Type B pancreatic cell (in vitro differentiated cells): ENCODE measurements around the gene GIMAP8. TPM values are rescaled to one million over a fixed set of nuclear protein-coding genes. Genes with fewer than 3 reads are reported as not detected.
"Not testable (repeated sequence)": the region's sequence is repeated elsewhere in the genome, so short reads cannot be mapped to it uniquely, and the experiment has no call there.

Source experiments
- DNase-seq: peaks from one replicate; pipeline ENCODE4 v3.0.0; 2021; ENCODE audit warnings: mixed read lengths; ENCODE audit not compliant: unreplicated experiment; ENCODE audit errors: extremely low spot score
- H3K27ac Mint-ChIP-seq: 2 replicates; pipeline ENCODE4 v1.8.0; 2021; ENCODE audit warnings: mild to moderate bottlenecking, mixed read lengths
- H3K27me3 Mint-ChIP-seq: 2 replicates; pipeline ENCODE4 v1.8.0; 2021; ENCODE audit warnings: mixed read lengths
- H3K36me3 Mint-ChIP-seq: 2 replicates; pipeline ENCODE4 v1.8.0; 2021; ENCODE audit warnings: mixed read lengths
- H3K4me1 Mint-ChIP-seq: one replicate; pipeline ENCODE4 v1.8.0; 2021; ENCODE audit warnings: mixed read lengths; ENCODE audit not compliant: unreplicated experiment
- H3K4me3 Mint-ChIP-seq: 2 replicates; pipeline ENCODE4 v1.8.0; 2021; ENCODE audit warnings: mild to moderate bottlenecking, mixed read lengths
- H3K9me3 Mint-ChIP-seq: 2 replicates; pipeline ENCODE4 v1.8.0; 2021; ENCODE audit warnings: mixed read lengths
- total RNA-seq: library from RNA; stranded (reverse); gene quantifications from 2 replicates; pipeline ENCODE4 v1.2.1, GENCODE V29; 2021; ENCODE audit warnings: low replicate concordance
- TF ChIP-seq, protein P1 (sequence below): fragments of 200-600 bp; sonication (generic); conservative IDR thresholded peaks from 2 replicates; pipeline ENCODE4 v1.5.0; 2021; ENCODE audit warnings: antibody characterized with exemption, mild to moderate bottlenecking

GIMAP8 gene
- total RNA-seq, 1 donor from 2014 or later, result not detected

DNA sequence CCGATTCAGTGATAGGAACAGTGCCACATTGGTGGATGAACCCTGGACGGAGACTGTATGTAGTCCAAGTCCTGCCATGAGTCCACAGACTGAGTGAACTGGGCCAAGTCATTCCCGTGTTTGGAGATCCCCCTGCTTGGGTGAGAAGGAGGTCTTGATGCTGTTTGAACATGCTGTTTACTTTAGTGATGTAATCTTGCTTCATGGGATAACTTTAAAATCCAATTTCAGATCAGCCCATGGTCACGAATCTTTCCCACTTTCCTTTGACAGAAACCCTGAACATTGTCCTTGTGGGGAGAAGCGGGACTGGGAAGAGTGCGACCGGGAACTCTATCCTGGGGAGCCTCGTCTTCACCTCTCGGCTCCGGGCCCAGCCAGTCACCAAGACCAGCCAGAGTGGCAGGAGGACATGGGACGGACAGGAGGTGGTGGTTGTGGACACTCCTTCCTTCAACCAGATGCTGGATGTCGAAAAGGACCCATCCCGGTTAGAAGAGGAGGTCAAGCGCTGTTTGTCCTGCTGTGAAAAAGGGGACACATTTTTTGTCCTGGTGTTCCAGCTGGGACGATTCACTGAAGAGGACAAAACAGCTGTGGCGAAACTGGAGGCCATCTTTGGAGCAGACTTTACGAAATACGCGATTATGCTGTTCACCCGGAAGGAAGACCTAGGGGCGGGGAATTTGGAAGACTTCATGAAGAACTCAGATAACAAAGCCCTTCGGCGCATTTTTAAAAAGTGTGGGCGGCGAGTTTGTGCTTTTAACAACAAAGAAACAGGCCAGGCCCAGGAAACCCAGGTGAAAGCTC is 26.6 kb downstream of the GIMAP8 start:
- Mint-ChIP-seq H3K4me1 (no peaks in the 10 kb centered on the region), H3K27me3 (peaks cover 23% of the 10 kb centered on the region), H3K27ac (no peak overlapping the region), H3K4me3 (no peak overlapping the region), H3K36me3 (no peaks in the 10 kb centered on the region), H3K9me3 (no peaks in the 10 kb centered on the region)
- DNase-seq, result no peak
- TF ChIP-seq, protein P1, sequence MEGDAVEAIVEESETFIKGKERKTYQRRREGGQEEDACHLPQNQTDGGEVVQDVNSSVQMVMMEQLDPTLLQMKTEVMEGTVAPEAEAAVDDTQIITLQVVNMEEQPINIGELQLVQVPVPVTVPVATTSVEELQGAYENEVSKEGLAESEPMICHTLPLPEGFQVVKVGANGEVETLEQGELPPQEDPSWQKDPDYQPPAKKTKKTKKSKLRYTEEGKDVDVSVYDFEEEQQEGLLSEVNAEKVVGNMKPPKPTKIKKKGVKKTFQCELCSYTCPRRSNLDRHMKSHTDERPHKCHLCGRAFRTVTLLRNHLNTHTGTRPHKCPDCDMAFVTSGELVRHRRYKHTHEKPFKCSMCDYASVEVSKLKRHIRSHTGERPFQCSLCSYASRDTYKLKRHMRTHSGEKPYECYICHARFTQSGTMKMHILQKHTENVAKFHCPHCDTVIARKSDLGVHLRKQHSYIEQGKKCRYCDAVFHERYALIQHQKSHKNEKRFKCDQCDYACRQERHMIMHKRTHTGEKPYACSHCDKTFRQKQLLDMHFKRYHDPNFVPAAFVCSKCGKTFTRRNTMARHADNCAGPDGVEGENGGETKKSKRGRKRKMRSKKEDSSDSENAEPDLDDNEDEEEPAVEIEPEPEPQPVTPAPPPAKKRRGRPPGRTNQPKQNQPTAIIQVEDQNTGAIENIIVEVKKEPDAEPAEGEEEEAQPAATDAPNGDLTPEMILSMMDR, result no peak

DNA sequence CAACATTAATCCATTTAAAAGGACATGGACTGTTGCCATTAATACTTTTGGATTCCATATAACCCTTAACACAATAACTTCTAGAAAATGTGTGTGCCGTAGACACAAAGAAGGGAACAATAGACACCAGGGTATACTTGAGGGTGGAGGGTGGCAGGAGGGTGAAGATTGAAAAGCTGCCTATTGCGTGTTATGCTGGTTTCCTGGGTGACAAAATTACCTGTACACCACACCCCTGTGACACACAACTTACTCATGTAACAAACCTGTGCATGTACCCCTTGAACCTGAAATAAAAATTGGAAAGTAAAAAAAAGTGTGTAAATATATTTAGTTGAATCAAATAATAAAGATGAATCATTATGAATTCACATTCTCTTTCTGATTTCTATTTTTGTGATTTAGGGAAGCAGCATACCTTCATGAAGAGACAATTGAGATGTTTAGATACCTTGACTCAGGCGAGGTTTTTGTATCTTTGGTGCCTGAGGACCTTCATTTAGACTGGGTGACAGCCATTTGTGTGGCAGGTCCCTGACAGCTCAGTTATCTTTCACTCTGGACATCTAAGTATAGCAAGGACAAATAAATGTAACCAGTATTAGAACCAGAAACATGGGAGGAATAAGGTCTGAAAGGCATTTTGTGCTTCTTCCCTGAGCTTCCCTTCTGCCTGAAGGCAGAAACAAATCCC is 28.7 kb downstream of the GIMAP8 start:
- TF ChIP-seq, protein P1, result no peak
- DNase-seq, result no peak
- Mint-ChIP-seq H3K9me3 (no peaks in the 10 kb centered on the region), H3K4me1 (no peaks in the 10 kb centered on the region), H3K27me3 (peaks cover 22% of the 10 kb centered on the region), H3K4me3 (no peak overlapping the region), H3K27ac (no peak overlapping the region), H3K36me3 (no peaks in the 10 kb centered on the region)

DNA sequence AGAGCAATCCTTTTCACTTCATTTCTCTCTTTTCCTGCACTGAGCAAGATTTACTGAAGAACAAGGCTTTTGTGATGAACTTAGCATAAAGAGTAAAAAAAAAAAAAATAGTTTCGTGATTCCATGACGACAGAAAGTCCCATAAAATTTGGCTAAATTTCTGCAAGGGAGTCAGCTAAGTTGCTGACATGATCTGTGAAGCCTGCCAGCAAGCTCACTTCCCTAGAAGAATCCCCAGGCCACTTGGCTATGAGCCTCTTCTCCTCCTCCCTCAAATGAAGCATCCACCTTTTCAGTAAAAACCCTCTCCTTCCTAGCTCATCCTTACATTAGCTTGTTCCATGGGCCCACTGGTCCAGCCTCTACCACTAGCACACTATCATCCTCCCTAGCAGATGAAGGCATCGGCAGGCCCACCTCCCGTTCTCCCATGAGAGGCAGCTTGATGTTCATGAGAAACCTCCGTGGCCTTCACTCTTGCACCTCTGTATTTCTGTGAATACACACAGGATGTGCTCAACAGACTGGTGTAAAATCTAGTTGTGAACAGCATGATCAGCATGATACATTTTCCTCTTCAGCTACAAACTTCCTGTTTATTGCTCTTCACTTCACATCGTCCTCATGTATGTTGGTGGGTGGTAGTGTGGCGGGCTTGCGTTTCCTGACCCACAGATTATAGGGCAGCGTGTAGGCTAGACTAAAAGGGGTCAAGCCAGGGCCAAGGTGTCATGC is 30.9 kb downstream of the GIMAP8 start:
- TF ChIP-seq, protein P1, result no peak
- no peaks in the 10 kb centered on the region for H3K4me1 Mint-ChIP-seq
- H3K27ac Mint-ChIP-seq, result no peak overlapping the region
- H3K4me3 Mint-ChIP-seq, result no peak overlapping the region
- peaks cover 17% of the 10 kb centered on the region for H3K27me3 Mint-ChIP-seq
- no peak for DNase-seq
- no peaks in the 10 kb centered on the region for H3K36me3 Mint-ChIP-seq
- H3K9me3 Mint-ChIP-seq, result no peaks in the 10 kb centered on the region

DNA sequence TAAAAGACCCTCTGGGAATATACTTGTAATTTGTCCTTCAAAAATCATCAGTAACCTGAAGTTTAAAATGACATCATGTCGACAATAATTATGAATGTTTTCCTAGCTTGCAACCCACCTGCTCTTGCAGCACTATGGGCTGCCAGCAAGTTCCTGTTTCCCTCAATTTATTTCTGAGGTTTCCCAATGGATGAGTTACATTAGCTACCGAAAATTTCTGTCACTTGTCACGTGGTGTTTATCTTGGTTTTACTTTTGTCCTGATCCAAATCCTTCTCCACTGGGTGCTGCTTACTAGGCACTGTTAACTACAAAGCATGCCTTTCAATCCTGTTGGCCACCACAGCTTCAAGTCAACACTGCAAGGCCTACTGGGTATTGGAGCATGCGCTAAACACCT is 31.5 kb downstream of the GIMAP8 start:
- no peak overlapping the region for H3K4me3 Mint-ChIP-seq
- TF ChIP-seq, protein P1, result no peak
- H3K36me3 Mint-ChIP-seq, result no peaks in the 10 kb centered on the region
- H3K4me1 Mint-ChIP-seq, result no peaks in the 10 kb centered on the region
- DNase-seq, result no peak
- H3K27me3 Mint-ChIP-seq, result peaks cover 15% of the 10 kb centered on the region
- no peaks in the 10 kb centered on the region for H3K9me3 Mint-ChIP-seq
- no peak overlapping the region for H3K27ac Mint-ChIP-seq

DNA sequence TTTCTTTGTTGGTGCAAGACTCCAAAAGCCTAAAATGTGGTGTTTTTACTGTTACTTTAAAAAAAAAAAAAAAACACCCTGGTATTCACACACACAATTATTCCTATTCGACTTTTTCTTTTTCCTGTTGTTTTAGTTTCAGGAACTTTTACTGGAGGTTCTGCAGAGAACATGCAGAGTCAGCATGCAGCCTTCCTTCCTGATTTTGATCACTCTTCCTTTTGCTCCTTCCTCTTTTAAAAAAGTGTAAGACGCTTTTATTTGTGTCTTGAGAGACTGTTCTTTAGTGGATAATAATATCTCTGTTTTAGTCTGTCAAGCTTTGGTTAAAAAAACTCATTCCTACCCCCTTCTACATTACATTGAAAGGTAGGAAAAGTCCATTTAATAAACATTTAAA is 33.1 kb downstream of the GIMAP8 start:
- H3K4me1 Mint-ChIP-seq, H3K36me3 Mint-ChIP-seq, H3K27ac Mint-ChIP-seq, DNase-seq, H3K9me3 Mint-ChIP-seq, H3K4me3 Mint-ChIP-seq: not testable (repeated sequence)
- H3K27me3 Mint-ChIP-seq, result peaks cover 16% of the 10 kb centered on the region

DNA sequence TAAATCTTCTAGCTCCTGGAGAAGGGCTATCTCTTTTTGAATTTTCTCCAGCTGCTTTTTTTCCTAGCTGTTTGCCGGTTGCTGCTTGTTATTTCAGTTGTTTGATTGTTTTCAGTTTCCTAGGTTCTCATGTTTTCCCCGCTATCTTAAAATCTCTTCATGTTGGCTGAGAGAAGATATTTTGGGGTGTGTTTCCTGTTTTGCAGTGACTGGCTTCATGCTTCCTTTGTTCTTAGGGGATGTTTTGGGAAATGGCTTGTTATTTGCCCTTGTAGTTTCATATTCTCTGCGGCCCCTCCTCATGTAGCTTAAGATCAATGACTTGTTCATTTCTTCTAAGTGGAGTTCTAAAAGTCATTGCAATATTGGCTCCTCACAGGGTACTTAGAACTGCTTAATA is 33.6 kb downstream of the GIMAP8 start:
- peaks cover 18% of the 10 kb centered on the region for H3K27me3 Mint-ChIP-seq
- H3K36me3 Mint-ChIP-seq, H3K4me3 Mint-ChIP-seq, H3K4me1 Mint-ChIP-seq, H3K9me3 Mint-ChIP-seq, DNase-seq, H3K27ac Mint-ChIP-seq: not testable (repeated sequence)
